ENCODE data around the gene SELENON. TPM values are rescaled to one million over a fixed set of nuclear protein-coding genes. Genes with fewer than 3 reads are reported as not detected.

The SELENON gene
- total and polyA plus RNA-seq, 4 donors: 4.3 to 16.1 (median 9.0) TPM

- TF ChIP-seq REST (IDR thresholded peaks at IDR 0.05) (no peak), NR2F2 (IDR thresholded peaks at IDR 0.05) (no peak)
These were observed 28.5 kb downstream of the SELENON start (continued) for GRCh38 chr1:25828491-25828890.

GRCh38 chr1:25829046-25829445 lies 29.1 kb downstream of the SELENON start:
- Histone ChIP-seq H3K4me3 (ENCODE audit: low read depth in 1 of 3, low read length in 3 of 3) (no peak overlapping the region), H3K9ac (ENCODE audit: low read depth in 1 of 2, low read length in 2 of 2) (no peak overlapping the region), H3K36me3 (ENCODE audit: control insufficient read depth in 4 of 4, insufficient read depth in 3 of 4, low read depth in 1 of 4, low read length in 3 of 4) (peaks cover 18 to 73% (median 69%) of the 10 kb centered on the region in 4 donors), H3K4me1 (ENCODE audit: control insufficient read depth in 4 of 4, insufficient read depth in 4 of 4, low read length in 3 of 4) (peaks cover 0 to 4% (median 0%) of the 10 kb centered on the region in 4 donors), H3K27ac (ENCODE audit: low read depth in 1 of 2, low read length in 2 of 2) (no peak overlapping the region), H3K27me3 (ENCODE audit: control insufficient read depth in 4 of 4, insufficient read depth in 4 of 4, low read length in 3 of 4) (no peaks in the 10 kb centered on the region), H3K9me3 (ENCODE audit: control insufficient read depth in 4 of 4, low read length in 3 of 4) (no peaks in the 10 kb centered on the region)
- no peak for DNase-seq (ENCODE audit: low spot score)
- TF ChIP-seq NR2F2 (IDR thresholded peaks at IDR 0.05) (peak; percentile 48), MAX (IDR thresholded peaks at IDR 0.05) (no peak)
- 86% methylated on average over 1 of the region's 1 CpG for WGBS

- no peak overlapping the region for H3K27ac ChIP-seq (ENCODE audit: low read depth in 1 of 2, low read length in 2 of 2)
- no peaks in the 10 kb centered on the region for H3K9me3 ChIP-seq (ENCODE audit: control insufficient read depth in 4 of 4, low read length in 3 of 4)
- H3K27me3 ChIP-seq (ENCODE audit: control insufficient read depth in 4 of 4, insufficient read depth in 4 of 4, low read length in 3 of 4): no peaks in the 10 kb centered on the region
- peaks cover 18 to 66% (median 63%) of the 10 kb centered on the region in 4 donors for H3K36me3 ChIP-seq (ENCODE audit: control insufficient read depth in 4 of 4, insufficient read depth in 3 of 4, low read depth in 1 of 4, low read length in 3 of 4)
- no peaks in the 10 kb centered on the region for H3K4me1 ChIP-seq (ENCODE audit: control insufficient read depth in 4 of 4, insufficient read depth in 4 of 4, low read length in 3 of 4)
- no peak overlapping the region for H3K4me3 ChIP-seq (ENCODE audit: low read depth in 1 of 3, low read length in 3 of 3)
- 56% methylated on average over 5 of the region's 5 CpGs for WGBS
- no peak for TF ChIP-seq EGR1 (IDR thresholded peaks at IDR 0.05; ENCODE audit: low read depth in 2 of 2)
- TF ChIP-seq ZBTB33 (IDR thresholded peaks at IDR 0.05): no peak
- no peak for TF ChIP-seq CTCF (IDR thresholded peaks at IDR 0.05; ENCODE audit: low read depth, low read length, missing input control)
- no peak for TF ChIP-seq RAD21 (IDR thresholded peaks at IDR 0.05)
- TF ChIP-seq TAF1 (conservative IDR thresholded peaks at IDR 0.05): no peak
- no peak for TF ChIP-seq FOXA1 (IDR thresholded peaks at IDR 0.05)
- TF ChIP-seq ATF3 (IDR thresholded peaks at IDR 0.05): no peak
- TF ChIP-seq NR2F2 (IDR thresholded peaks at IDR 0.05): no peak
- TF ChIP-seq RXRA (IDR thresholded peaks at IDR 0.05): no peak
- no peak for TF ChIP-seq JUND (IDR thresholded peaks at IDR 0.05)
- no peak for TF ChIP-seq HNF4A (conservative IDR thresholded peaks at IDR 0.05)
- DNase-seq (ENCODE audit: low spot score): no peak
- H3K9ac ChIP-seq (ENCODE audit: low read depth in 1 of 2, low read length in 2 of 2): no peak overlapping the region
These were observed 31.7 kb downstream of the SELENON start for GRCh38 chr1:25831569-25832196.

Data from liver (tissue), 9 donors.